NCI-H2227 treated with DMSO at 0.1 percent for 48 hours (cell line): ENCODE measurements around the gene FOXP2.
"Not testable (repeated sequence)": the region's sequence is repeated elsewhere in the genome, so short reads cannot be mapped to it uniquely, and the experiment has no call there.

Experiments
- DNase-seq: peaks from one replicate; lab custom pipeline; 2025; lab: John Stamatoyannopoulos, UW

FOXP2 gene

DNA sequence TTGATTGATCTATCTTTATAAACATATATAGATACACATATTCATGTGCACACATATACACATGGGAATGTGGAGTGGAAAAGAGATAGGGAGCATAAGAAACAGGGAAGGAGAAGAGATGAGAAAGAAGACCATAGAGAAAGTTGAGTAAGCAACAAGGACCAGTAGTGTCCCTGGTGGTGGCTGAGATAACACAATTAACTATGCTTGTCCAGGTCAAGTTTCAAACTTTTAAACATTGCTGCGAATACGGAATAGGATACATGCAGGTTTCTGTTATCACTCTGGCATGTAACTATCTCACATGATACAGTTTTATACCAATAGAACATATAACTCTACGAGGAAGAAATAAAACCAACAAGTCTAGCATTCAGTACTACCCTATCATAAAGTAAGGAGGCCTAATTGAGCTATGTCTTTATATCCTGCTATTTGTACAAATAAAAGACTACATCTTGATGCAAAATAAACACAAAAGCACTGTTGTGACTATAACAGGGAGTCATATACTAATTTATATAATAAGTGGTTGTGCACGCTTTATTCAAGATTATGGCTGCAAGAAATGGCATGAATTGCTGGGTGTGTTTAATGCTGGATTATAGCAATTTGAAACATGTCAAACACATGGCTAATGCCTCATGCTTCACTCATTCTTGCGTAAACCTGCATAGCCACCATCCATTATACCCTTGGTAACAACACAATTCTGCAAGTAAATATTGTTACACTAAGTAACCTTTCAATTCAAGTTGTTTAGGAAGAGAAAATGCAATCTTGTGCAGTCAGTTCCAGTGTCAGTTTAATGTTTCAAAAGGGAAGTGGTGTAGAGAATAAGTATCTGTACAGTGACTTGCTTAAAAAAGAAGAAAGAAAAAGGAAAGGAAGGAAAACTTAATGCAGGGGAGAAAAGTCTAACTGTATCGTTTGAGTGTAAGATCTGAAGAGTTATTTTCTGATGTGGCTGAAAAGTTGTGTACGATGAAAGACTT is 8.2 kb downstream of the FOXP2 start:
- DNase-seq, result no peak

- no peak for DNase-seq
Measured at GRCh38 chr7:114426382-114426781, 11.8 kb downstream of the FOXP2 start.

GRCh38 chr7:114426824-114427223 is 12.2 kb downstream of the FOXP2 start:
- no peak for DNase-seq

DNA sequence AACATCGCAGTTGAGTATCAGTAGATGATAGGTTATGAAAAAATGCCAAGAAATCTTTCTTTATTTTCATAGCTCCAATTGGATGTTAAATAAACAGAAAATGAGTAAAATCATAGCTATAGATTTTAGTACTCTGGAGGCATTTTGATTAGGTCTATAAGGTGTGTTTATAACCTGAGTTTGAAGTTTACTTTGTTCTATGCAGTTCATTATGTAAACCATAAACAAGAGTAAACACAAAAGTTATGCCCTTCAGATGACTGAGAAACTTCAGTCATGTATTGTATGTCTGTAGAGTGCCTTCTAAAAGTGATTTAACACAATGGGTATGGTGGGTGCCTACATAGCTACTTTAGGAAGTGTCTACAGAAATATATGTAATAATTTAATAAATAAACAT is 13.6 kb downstream of the FOXP2 start:
- no peak for DNase-seq

DNA sequence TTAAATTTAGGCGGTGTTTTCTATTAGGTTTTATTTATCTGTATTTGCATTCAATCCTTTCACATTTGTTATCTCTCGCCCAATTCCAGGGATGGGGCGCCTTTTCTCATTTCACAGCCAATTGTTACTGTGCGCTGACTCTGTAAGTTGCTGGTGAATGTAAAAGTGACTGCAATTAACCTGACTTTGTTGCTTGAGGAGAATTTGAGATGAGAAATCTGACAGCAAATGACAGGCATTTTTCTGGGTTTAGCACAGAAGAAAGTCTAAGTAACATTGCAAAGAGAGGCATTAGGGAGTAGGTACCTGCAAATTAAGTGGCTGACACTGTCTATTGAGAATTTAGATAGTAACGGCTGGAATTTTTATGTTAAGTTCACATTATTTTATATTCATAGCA is 16.6 kb downstream of the FOXP2 start:
- DNase-seq, result no peak

DNA sequence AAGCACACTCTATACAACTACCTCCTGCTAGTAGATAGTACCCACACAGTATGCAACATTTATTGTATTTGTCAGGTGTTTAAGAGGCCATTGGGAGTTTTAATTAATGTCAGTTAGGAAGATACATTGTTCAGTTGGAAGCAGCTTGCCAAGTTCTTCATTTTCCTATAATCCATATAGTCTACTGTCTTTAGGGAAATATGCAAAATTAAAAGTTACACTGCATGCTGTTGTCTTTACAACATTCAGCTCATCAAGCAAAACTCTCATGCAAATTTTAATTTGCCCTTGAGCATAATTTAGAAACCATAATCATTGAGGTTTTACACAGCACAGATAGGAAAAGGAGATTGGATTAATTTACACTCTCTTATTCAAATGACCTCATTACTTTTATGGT is 17.4 kb downstream of the FOXP2 start:
- no peak for DNase-seq

GRCh38 chr7:114432703-114433102 is 18.1 kb downstream of the FOXP2 start:
- no peak for DNase-seq

- DNase-seq, result no peak
Measured at GRCh38 chr7:114439581-114439980, 25.0 kb downstream of the FOXP2 start.

- not testable (repeated sequence) for DNase-seq
Measured at GRCh38 chr7:114440927-114441326, 26.3 kb downstream of the FOXP2 start.

DNA sequence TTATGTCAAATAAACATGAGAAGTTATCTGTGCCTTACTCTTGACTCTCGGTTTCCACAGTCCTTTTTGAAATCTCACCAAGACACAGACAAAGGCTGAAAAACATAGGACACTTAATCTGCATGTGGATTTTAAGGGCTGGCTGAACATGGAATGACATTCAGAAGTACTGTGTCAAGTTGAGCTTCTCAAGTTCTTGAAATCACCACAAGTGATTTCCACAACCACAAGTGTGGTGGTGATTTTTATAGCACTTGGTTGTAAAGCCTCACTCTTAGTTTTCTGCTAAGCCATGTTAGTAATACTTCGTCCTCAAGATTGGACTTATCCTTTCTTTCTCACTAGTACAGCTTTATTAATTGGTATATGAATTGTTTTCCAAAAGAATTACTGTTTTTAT is 29.6 kb downstream of the FOXP2 start:
- no peak for DNase-seq

DNA sequence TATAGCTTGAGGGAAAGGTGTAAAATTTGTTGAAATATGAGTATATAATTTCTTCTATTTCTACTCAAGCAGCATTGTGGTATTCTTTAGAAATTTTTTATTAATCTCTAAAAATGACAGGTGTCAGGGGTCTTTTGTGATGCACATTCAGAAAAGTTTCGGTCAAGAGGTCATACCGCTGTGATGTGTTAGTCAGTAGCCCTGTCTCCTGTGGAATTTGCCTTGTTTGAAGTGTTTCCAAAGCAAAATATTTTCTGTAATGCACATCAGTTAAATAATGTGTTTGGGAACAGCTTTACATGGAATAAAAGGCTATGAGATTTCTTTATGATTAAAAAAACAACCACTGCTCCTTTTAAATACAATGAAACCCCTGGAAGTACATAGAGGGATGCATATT is 35.8 kb downstream of the FOXP2 start:
- no peak for DNase-seq

GRCh38 chr7:114459574-114459973 is 45.0 kb downstream of the FOXP2 start:
- no peak for DNase-seq

DNA sequence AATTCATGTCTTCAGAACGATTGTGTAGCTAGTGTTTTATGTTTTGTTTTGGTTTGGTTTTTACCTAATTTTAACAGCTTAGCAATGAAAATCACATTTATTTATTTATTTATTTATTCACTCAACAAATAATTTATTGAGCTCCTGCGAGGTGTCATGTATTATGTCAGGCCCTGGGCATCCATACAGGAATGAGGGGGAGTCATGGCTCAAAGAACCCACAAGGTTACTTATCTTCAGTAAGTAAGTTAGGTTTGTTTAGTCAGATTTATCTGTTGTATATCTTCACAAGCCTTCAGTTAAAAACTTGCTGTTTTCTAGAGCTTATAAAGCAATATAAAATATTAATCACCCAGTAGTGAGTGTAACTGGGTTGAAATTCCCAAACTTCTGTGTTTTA is 45.4 kb downstream of the FOXP2 start:
- DNase-seq, result no peak

DNA sequence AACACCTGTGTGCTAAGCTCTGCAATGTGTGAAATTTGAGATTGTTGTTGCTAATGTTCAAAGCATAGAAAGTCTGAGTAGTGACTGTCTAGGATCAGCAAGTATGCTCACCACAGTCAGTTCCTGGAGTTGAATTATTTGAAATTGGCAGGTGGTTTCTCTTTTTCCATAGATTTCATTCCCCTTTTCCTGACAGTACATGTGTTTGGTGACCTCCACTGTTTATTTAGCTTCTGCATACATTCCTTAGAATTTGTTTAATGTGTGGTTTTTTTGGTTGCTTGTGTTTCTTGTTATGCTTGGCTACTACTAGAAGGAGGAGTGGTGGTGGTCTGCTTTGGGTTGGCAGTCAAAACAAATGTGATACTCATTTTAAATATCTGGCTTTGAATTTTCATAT is 52.3 kb downstream of the FOXP2 start:
- DNase-seq, result no peak

DNA sequence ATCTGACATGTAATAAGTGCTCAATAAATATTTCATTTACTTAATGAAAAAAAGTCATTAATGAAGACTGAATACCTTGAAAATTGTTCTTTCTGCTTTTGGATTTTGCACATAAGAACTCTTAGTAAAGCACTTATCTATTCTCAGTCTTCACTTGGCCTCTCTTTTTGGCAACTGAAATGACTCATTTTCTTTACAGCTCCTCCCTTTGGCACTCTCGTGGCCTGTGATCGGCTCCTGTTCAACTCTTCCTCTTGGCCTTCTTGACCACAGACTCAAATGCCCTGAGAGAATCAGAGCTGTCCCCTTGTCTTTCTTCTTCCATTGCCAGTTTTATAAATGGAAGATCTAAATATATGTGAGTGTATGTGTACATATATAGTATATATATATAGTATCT is 54.2 kb downstream of the FOXP2 start:
- DNase-seq, result no peak

DNA sequence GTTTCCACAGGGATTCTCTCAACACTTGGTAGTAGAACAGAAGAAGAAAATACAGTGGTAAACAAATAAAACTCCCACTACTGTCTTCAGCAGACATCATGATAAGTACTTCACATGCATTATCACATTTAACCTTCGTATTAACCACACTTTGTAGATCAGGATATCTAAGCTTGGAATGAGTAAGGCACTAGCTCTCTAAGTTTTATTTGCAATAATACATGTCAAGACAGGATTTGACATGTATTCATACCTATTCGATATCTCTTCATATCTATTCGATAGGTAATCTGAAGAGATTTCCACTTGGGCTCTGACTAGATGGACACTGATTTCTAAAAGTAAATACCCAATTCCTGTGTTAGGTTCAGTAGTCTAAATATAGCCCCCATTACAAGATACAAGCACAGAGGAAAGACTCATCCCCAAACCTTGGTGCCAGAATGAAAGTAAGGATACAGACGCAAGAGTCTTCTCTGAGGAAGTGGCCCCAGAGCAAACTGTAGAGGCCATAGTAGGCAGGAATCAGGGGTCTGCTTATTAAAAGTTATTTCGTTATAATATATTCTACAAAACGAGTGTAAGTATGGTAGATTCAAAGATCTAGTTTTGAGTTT is 58.4 kb downstream of the FOXP2 start:
- no peak for DNase-seq

DNA sequence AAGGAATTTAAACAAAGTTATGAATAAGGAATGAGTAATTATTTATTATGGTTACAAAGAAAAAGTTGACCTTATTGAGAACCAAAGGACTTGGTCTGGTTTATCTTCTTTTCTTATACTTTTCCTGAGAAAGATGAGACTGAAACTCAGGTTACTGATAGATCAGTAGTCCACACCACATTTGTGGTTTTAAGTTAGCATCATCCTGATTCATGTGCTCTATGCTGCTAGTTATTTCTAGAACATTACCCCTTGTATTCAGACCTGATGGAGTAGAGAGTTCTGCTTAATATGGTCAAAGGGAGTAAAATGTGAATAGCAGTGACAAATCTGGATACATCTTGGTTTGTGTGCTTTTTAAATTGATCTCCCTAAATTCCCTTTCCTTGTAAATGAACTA is 63.8 kb downstream of the FOXP2 start:
- no peak for DNase-seq

DNA sequence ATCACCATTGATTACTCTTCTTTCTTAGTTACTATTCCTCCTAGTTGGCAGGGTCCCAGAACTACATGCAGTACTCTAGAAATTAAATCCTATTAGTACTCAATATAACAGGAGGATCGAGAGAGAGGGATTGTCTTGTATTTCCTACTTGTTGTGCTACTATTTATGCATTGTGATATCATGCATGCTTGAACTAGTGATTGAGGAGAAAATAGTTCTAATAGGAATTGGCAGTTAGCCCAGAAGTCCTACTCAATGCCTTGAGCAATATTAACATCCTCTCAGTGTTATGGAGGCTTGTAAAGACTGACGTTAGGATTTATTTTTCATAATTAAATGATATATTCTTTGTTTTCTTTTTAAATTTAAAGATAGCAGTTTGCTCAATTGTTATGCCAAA is 67.4 kb downstream of the FOXP2 start:
- no peak for DNase-seq

DNA sequence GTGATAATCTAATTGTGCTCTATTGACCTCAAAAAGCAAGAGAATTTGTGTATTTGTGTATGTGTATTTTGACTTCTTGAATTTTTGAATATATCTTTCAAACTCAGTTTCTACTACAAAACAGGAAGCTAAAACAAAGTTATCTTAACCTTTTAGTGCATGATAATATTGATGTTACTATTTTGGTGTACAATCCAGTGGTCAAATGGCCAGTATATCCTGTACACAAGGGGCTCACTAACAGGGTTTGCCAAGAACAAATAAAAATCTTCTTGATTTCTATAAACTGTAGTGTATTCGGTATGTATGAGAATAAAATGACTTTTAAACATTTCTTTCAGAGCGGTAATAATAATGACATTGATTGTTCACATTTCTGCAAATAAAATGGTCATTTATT is 69.6 kb downstream of the FOXP2 start:
- no peak for DNase-seq

DNA sequence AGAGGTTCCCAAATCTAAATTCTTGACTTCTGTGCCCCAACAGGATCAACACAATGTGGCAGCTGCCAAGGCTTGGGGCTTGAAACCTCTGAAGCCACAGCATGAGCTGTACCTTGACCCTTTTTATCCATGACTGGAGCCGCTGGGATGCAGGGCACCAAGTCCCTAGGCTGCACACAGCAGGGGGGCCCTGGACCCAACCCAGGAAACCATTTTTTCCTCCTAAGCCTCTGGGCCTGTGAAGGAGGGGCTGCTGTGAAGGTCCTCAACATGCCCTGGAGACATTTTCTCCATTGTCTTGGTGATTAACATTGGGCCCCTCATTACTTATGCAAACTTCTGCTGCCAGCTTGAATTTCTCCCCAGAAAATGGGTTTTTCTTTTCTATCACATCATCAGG is 72.6 kb downstream of the FOXP2 start:
- no peak for DNase-seq

DNA sequence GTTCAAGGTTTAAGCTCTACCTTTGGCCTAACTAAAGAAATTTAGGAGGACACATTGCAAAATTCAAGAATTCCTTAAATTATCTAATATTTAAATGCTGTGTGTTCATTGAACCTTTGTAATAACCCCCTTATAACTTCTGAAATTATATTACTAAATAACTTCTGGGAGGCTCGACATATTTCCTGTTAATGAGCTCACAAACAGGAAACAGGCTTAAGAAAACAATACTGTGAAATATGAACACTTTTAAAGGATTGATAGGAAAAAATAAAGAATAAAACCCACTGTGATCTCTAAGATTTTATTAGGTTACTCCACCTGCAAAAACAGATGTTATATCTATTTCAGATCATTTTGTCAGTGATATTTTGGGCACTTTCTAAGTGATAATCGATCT is 74.1 kb downstream of the FOXP2 start:
- DNase-seq, result no peak

DNA sequence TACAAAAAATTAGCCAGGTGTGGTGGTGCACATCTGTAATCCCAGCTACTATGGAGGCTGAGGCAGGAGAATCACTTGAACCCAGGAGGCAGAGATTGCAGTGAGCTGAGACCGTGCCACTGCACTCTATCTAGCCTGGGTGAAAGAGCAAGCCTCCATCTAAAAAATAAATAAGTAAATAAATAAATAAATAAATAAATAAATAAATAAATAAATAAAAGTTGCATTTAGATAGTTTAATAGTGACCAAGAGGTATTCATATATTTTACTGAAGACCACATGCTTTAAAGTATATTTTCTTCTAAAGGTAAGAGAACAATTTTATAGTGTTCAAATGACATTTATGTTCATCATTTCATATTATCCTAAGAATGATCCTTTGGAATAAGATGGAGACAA is 82.9 kb downstream of the FOXP2 start:
- not testable (repeated sequence) for DNase-seq

GRCh38 chr7:114502454-114503254 is 88.0 kb downstream of the FOXP2 start:
- DNase-seq, result no peak
